GM19043 (cell line): ENCODE measurements around the gene THRB.

ENCODE experiments used
- ATAC-seq: cut with Tn5 transposase; IDR thresholded peaks from one replicate; pipeline ENCODE4 v1.9.1; 2021; ENCODE audit warnings: low read depth; ENCODE audit not compliant: unreplicated experiment

The THRB gene

GRCh38 chr3:24513463-24513862 is 18.8 kb upstream of the THRB start:
- ATAC-seq: no peak

DNA sequence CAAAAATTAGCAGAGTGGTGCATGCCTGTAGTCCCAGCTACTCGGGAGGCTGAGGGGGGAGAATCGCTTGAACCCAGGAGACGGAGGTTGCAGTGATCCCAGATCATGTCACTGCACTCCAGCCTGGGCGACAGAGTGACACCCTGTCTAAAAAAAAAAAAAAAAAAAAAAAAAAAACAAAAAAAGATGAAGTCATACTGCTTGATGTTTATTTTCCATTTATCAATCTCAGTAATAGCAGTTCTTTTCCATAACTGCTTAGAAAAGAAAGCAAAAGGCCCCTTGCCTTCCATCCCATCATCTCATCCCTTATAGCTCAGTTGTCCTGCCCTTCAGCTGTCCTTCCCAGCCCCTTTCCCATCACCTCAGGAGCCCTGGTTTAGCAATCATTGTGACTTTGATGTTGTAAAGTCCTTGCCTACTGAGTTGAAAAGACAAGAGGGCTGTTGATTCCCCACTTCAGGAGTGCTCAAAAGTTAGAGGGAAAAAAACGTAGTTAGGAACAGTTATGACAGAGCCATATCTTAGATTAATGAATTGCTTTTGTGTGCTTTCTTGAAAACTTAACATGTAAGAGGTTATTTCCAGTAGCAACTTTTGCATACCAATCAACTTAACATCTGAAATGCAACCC is 18.0 kb upstream of the THRB start:
- ATAC-seq: no peak

DNA sequence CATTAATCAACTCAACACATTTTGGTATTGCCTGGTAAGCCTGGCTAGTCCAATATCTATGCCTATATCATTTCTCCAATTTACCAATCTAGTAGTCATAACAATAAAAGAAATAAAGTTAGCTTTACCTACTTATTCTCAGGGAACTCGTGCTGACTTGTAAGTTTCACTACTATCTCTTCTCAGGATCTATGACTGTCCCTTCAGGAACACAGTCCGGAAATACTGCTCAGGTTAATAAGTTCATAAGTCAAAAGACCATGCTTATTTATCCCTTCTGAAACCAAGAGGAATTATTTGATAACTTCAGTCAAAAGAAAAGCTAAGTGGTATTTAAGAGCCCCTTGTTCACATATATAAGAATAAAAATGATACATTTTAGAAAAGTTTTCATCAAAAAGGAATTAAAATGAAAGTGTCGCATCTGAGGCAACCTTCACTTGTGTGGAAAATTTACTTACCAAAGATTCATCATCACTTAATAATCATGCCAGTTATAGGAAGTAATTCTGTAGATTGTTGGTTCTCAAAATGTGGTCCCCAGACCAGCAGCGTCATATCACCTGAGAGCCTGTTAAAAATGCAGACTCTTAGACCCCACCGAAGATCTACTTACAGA is 15.5 kb upstream of the THRB start:
- ATAC-seq: no peak

DNA sequence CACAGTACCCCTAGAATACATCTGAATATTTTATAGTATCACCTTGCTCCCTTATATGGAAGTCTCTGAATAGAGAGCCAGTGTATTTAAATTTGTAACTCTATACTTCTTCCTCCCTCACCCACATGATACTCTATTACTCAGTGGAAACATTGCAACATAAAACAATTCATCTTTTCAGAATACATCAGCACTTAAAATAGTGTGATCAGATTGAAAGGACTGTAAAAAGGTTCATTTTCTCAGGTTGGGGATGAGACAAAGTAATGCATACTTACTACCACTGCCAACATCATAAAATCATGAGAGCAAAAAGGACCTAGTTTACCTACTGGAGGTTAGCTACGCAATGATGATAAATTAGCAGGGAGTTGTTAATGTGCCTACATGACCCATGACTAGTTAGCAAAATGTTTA is 13.8 kb upstream of the THRB start:
- no peak for ATAC-seq

- no peak for ATAC-seq
Observed at GRCh38 chr3:24507776-24508422, 13.2 kb upstream of the THRB start.

- ATAC-seq: no peak
Observed at GRCh38 chr3:24506966-24507775, 12.5 kb upstream of the THRB start.

DNA sequence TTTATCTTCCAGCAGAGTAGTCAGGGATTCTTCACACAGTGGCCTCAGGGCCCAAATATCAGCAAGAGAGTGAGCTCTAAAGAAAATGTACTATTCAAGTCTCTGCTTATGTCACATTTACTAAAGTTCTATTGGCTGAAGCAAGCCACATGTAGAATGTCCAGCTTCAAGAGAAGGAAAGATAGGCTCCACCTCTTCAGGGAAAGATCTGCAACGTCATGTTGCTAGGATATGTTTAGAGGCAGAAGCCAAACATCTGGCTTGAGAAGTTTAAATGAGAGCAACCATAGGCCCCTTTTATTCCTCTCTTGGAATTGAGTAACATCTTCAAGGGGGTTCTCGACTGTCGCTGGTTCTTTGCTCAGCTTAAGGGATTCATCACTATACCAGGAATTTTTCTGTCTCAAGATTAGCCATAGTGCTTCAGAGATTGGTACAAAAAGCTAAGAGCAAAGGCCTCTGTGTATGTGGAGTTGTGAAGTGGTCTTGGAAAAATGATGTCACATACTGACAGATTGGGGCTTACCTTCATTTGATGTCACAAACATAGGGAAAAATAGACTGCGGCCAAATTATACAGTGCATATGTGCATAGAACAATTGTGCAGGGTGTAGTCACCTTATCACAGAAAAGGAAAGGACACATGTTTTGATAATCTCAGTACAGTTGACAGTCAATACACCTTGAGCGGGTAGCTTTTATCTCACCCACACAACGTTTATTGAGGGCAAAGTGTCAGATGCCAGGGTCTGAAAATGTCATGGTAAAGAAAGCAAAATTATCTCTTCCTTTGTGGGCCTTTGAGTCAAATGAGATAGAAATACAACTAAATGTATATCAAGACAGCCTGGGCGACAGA is 11.3 kb upstream of the THRB start:
- ATAC-seq: no peak

DNA sequence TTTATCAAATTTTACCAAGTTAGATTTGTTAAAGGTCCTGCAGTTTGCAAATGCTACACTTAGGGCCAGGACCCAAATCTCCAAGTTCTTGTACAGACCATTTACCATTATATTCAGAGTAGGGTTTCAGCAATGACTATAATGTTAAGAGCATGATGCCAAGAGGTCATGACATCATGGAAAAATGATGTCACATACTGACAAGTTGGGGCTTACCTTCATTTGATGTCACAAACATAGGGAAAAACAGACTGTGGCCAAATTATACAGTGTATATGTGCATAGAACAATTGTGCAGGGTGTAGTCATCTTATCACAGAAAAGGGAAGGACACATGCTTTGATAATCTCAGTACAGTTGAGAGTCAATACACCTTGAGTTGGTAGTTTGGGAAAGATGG is 10.1 kb upstream of the THRB start:
- no peak for ATAC-seq

- ATAC-seq: peak; percentile 76
Observed at GRCh38 chr3:24503616-24504113, 9.0 kb upstream of the THRB start.

- ATAC-seq: no peak
Observed at GRCh38 chr3:24502690-24503089, 8.0 kb upstream of the THRB start.

DNA sequence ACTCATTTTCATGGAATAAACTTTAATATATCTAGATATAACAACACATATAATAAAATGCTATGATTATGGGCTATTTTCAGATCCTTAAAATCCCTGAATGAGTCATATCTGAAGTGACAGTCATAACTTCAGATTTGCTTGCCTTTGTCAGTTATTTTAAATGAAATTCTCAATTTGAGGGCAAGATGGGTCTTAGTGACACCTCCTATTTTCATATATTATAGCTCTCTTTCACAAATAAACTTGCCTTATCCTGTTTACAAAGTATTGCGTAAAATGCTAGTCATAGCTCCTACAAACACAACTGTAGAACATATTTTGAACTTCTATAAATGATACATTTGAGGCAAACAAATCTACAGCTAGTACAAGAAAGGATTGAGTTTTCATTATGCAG is 6.2 kb upstream of the THRB start:
- ATAC-seq: no peak

DNA sequence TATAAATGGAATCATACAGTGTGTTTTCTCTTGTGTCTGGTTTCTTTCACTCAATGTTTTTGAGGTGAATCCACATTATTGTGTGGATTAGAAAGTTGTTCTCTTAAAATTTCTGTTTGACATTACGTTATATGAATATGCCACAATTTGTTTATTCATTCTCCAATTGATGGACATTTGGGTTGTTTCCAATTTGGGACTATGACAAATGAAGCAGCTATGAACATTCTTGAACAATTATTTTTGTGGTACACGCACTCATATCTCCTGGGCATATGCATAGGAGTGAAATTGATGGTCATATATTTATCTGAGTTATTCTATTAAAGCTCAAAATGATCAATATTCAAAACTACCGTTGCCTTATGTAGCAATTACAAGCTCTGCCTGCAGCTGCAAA is 5.3 kb upstream of the THRB start:
- ATAC-seq: no peak

DNA sequence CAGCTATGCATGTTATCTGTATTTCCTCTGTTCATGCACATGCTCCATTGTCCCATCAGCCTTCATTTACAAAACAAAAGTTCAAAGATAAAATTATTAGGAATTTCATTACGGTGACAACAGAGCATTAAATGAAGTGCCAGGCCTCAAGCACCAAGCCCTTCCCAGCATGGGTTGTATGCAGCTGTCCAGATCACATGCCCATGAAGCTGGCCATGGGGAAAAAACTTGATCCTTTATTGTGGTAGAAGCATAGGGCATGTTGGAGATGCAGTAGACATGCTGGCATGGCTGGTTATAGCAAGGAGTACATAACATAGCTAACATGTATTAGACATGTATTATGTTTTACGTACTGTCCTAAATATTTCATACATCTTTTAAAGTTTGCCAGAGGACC is 4.1 kb upstream of the THRB start:
- no peak for ATAC-seq

DNA sequence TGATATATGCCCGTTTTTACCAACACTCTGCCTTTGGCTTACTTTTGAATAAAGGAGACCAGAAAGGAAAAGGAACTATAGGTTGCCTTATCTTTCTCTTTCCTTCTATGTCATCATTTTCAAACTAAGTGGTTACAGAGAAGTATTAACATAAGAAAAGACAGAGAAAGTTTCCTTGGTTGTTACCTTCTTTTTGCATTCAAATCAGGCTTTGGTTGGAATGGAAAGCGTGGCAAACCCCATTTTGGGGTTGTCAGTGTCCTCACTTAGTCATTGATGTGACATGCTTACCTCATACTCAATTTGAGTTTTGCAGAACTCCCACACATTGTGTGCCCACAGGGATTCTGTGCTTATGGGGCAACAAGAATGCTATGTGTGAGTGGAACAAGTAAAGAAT is 3.7 kb upstream of the THRB start:
- no peak for ATAC-seq

GRCh38 chr3:24497942-24498341 is 3.3 kb upstream of the THRB start:
- no peak for ATAC-seq

DNA sequence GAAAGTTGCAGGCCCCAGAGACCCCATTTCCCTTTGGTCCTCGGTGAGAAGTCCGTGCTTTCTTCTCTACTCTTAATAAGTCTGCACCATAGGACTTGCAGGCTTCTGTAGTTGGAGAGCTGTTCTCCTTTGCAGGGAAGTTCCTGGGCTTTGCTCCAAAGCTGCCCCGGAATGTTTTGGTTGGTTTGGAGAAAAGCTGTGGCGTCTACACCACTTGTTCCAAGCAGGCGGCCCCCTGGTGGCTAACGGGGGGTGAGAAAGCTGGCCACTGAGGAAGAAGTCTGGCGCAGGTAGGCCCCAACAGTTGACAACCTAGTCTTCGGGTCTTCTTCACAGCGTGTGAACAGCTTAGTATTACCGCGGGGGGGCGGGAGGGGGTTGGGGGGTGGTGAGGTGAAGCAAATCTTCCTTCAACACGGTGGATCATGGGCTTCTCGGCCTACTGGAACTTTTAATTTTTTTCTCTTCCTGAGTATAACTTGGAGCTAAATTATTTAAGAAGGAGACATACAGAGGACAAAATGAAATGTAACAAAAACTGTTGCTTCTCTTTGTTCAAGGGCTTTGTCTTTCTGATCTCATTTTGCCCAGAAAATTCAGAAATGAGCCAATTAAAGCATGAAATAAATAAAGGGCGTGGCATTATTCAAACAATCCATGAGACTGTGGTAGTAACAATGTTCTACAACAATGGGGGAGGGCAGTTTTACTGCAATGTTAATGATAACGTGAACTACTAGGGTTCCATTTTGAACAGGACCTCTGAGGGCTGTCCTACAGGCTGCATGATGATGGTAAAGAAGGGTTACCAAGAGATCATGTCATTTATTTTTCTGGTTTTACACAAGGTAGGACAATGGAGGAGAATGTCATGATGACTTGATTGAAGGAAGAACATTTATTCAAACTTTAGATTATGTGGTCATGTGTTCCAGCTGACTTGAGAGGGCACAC is 2.2 kb upstream of the THRB start:
- no peak for ATAC-seq

GRCh38 chr3:24495326-24495994 is 810 bp upstream of the THRB start:
- no peak for ATAC-seq

DNA sequence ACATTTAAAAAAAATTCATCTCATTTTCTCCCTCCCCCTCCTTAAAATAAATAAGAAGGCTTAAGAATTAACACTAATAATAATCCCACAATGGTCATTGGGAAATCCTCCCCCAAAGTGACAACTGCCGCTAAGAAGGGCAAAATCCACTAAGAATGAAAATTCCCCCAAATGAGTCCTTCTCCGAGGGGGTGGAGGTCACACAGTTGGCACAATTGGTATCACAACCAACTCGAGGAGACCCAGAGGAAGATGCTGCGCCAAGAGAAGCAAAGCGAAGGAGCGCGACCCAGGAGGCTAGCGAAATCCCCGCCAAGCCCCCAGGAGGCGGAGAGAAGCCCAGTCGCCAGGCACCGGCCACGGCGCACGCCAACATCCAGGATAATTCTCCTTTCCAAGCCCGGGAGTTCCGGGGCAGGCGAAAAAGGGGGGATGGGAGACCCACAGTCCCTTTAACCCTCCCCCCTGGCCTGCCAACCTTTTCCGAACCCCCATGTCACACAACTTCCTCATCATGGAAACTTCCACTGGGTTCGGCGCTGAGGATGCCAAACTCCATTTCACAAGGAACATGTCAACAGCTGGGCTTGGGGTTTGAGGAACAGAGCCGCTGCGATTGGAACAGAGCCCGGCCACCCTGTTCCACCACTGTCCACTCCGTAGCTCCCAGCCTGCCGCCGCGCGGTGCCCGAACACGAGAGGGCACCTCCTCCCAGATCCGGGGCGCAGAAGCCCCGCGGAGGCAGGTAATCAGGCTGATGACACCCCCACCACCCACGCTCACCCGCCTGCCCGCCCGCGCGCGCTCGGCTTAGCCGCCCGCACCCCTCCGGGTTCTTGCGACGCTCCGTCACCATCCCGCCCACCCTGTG is 668 bp downstream of the THRB start:
- no peak for ATAC-seq
